MCF 10A (cell line): Measurements from ENCODE around the gene MBTD1. TPM values are rescaled to one million over a fixed set of nuclear protein-coding genes. Genes with fewer than 3 reads are reported as not detected.

Source experiments
- BruUV-seq: library from RNA; stranded (reverse); fragments of 400-500 nt; replicated peaks from 2 replicates; lab custom pipeline; 2021; lab: Mats Ljungman, UMichigan
- CTCF ChIA-PET: fragments of 300-600 bp; sonication (Branson Sonifier 250); formaldehyde crosslinking; extraction: SDS; loops from one replicate; lab custom pipeline; 2021; ENCODE audit warnings: antibody characterized with exemption, inconsistent platforms; lab: Yijun Ruan, JAX
- POLR2A ChIA-PET: fragments of 300-600, 350-650 bp; sonication (Branson Sonifier 250); formaldehyde crosslinking; extraction: SDS; loops from one replicate; lab custom pipeline; 2020; ENCODE audit warnings: antibody characterized with exemption, inconsistent platforms; lab: Yijun Ruan, JAX
- DNase-seq: peaks from one replicate; pipeline ENCODE4 v3.0.0-alpha.2; 2018; ENCODE audit not compliant: unreplicated experiment
- H3K27ac Mint-ChIP-seq: one replicate; pipeline ENCODE4 v1.8.0; 2022; ENCODE audit warnings: mild to moderate bottlenecking, low read depth, mixed read lengths; ENCODE audit not compliant: unreplicated experiment
- H3K27me3 Mint-ChIP-seq: one replicate; pipeline ENCODE4 v1.8.0; 2022; ENCODE audit warnings: mixed read lengths; ENCODE audit not compliant: insufficient read depth, unreplicated experiment
- H3K36me3 Mint-ChIP-seq: one replicate; pipeline ENCODE4 v1.8.0; 2022; ENCODE audit warnings: mild to moderate bottlenecking, moderate library complexity, mixed read lengths; ENCODE audit not compliant: insufficient read depth, unreplicated experiment
- H3K4me1 Mint-ChIP-seq: one replicate; pipeline ENCODE4 v1.8.0; 2022; ENCODE audit warnings: mixed read lengths; ENCODE audit not compliant: insufficient read depth, unreplicated experiment
- H3K4me3 Mint-ChIP-seq: one replicate; pipeline ENCODE4 v1.8.0; 2022; ENCODE audit warnings: mild to moderate bottlenecking, moderate library complexity, mixed read lengths; ENCODE audit not compliant: unreplicated experiment
- H3K9me3 Mint-ChIP-seq: one replicate; pipeline ENCODE4 v1.8.0; 2022; ENCODE audit warnings: mixed read lengths; ENCODE audit not compliant: unreplicated experiment
- intact Hi-C: fragments of 100-400 bp; cut with micrococcal nuclease; formaldehyde crosslinking; loops from 2 replicates; pipeline ENCODE4 v1.14.1; 2022
- total RNA-seq: library from RNA; stranded (reverse); gene quantifications from 2 replicates; pipeline ENCODE4 v1.2.3, GENCODE V29; 2022
- TF ChIP-seq, protein P1 (sequence below): fragments of 200-600 bp; IDR thresholded peaks from one replicate; pipeline ENCODE4 v1.8.0; 2022; ENCODE audit warnings: antibody characterized with exemption, mild to moderate bottlenecking; ENCODE audit not compliant: unreplicated experiment

Gene MBTD1
- total RNA-seq, 1 experiment from 2014 or later: 7.7 TPM

DNA sequence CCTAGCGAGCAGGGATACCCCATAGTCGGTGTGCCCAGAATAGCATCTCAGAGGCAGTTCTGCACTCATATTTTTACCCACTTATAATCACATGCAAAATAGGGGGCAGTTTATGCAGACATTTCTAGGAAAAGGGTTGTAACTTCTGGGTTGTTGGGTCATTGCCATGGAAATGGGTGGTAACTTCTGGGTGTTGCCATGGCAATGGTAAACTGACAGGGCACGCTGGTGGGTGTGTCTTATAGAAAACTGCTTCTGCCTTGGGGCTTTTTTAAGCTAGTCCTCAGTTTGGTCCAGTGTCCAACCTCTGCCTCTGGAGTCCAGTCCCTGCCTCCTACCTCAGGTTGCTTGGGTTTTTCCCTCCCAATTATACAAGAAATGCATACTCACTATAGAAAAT lies 131.8 kb downstream of the MBTD1 start:
- ChIA-PET POLR2A (interaction anchor here (1.3 kb wide), 1 partner anchor 19 kb away, joined by 5 read pairs; no protein-coding TSS in a partner anchor), CTCF (no interaction called here)
- no peaks in the 10 kb centered on the region for H3K36me3 Mint-ChIP-seq
- BruUV-seq: no TSS peak
- intact Hi-C loops: no loop called here
- no peak overlapping the region for H3K27ac Mint-ChIP-seq
- no peak overlapping the region for H3K4me3 Mint-ChIP-seq
- TF ChIP-seq, protein P1, sequence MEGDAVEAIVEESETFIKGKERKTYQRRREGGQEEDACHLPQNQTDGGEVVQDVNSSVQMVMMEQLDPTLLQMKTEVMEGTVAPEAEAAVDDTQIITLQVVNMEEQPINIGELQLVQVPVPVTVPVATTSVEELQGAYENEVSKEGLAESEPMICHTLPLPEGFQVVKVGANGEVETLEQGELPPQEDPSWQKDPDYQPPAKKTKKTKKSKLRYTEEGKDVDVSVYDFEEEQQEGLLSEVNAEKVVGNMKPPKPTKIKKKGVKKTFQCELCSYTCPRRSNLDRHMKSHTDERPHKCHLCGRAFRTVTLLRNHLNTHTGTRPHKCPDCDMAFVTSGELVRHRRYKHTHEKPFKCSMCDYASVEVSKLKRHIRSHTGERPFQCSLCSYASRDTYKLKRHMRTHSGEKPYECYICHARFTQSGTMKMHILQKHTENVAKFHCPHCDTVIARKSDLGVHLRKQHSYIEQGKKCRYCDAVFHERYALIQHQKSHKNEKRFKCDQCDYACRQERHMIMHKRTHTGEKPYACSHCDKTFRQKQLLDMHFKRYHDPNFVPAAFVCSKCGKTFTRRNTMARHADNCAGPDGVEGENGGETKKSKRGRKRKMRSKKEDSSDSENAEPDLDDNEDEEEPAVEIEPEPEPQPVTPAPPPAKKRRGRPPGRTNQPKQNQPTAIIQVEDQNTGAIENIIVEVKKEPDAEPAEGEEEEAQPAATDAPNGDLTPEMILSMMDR: no peak
- H3K4me1 Mint-ChIP-seq: peaks cover 5% of the 10 kb centered on the region
- peak; percentile 24 for DNase-seq
- no peaks in the 10 kb centered on the region for H3K27me3 Mint-ChIP-seq
- no peaks in the 10 kb centered on the region for H3K9me3 Mint-ChIP-seq

Other genes starting within 250 kb of the MBTD1 start
- 78.5 and 93.9 TPM in 2 replicates for gene SPAG9, start 139.2 kb downstream of the MBTD1 start, total RNA-seq
- 268 and 324 TPM in 2 replicates for gene NME1, start 106.5 kb downstream of the MBTD1 start, total RNA-seq
- 1,004 and 1,033 TPM in 2 replicates for gene NME2, start 93.6 kb downstream of the MBTD1 start, total RNA-seq
- gene UTP18, start 497 bp upstream of the MBTD1 start, total RNA-seq: 25.3 and 27.8 TPM in 2 replicates